ENCODE data around the gene PKDREJ. TPM values are rescaled to one million over a fixed set of nuclear protein-coding genes. Genes with fewer than 3 reads are reported as not detected.
"Not testable (repeated sequence)": the region's sequence is repeated elsewhere in the genome, so short reads cannot be mapped to it uniquely, and the experiment has no call there.

The PKDREJ gene
- polyA plus RNA-seq, 4 donors: 0.22 to 0.49 (median 0.35) TPM

DNA sequence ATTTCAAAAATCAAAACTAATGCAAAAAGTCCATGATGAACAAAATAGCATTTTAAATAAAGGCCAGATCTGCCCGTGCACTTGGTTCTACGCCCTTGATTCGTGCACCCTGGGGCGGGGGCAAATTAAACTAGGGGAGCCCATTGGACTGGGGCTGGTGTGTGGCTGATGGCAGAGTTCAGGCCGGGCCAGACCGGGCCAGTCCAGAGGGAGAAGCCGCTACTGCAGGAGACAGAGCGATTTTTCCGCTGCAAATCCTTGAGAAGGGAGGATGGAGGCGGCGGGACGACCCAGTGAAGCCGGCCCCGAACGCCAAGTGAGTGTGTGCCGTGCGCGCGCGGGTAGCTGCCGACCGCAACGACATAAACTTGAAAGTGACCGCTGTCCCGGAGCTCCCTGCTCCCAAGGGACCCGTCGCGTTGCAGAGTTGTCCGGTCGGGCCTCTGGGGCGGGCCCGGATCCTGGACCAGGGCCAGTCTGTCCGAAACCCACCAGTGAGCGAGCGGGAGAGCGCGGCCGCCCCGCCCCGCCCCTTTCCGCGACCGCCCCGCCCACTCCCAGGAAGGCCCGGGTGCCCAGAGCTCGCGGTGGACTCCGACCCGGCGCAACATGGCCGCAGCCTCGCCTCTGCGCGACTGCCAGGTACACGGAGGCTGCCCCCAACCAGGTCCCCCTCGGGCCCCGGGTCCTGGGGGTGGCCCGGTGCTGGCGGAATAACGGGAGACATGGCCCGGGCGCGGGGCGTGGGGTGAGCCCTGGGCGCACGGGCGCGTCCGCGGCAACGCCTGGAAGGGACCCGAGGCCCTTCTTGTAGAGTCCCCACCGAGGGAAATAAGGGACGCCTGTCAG lies 4.5 kb upstream of the PKDREJ start, which contains the start of gene TTC38:
TSS of gene TTC38 (plus strand) at position 578 of the 849 bp plus-strand sequence. CDS start at position 610, 32 bp downstream.
- DNase-seq (ENCODE audit: low read depth in 4 of 4, low spot score in 3 of 4): peak; percentile 67 to 75 (median 70)

DNA sequence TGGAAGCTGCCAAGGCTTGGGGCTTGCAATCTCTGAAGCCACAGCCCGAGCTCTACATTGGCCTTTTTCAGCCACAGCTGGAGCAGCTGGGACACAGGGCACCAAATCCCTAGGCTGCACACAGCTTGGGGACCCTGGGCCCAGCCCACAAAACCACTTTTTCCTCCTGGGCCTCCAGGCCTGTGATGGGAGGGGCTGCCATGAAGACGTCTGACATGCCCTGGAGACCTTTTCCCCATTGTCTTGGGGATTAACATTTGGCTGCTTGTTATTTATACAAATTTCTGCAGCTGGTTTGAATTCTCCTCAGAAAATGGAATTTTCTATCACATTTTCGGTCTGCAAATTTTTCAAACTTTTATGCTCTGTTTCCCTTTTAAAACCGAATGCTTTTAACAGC lies 2.5 kb upstream of the PKDREJ start:
- not testable (repeated sequence) for DNase-seq (ENCODE audit: low read depth in 4 of 4, low spot score in 3 of 4)

DNA sequence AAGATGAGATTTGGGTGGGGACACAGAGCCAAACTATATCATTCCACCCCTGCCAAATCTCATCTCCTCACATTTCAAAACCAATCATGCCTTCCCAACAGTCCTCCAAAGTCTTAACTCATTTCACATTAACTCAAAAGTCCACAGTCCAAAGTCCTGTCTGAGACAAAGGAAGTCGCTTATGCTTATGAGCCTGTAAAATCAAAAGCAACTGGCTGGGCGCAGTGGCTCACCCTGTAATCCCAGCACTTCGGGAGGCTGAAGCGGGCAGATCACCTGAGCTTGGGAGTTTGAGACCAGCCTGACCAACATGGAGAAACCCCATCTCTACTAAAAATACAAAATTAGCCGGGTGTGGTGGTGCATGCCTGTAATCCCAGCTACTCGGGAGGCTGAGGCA lies 1.4 kb upstream of the PKDREJ start:
- not testable (repeated sequence) for DNase-seq (ENCODE audit: low read depth in 4 of 4, low spot score in 3 of 4)

DNA sequence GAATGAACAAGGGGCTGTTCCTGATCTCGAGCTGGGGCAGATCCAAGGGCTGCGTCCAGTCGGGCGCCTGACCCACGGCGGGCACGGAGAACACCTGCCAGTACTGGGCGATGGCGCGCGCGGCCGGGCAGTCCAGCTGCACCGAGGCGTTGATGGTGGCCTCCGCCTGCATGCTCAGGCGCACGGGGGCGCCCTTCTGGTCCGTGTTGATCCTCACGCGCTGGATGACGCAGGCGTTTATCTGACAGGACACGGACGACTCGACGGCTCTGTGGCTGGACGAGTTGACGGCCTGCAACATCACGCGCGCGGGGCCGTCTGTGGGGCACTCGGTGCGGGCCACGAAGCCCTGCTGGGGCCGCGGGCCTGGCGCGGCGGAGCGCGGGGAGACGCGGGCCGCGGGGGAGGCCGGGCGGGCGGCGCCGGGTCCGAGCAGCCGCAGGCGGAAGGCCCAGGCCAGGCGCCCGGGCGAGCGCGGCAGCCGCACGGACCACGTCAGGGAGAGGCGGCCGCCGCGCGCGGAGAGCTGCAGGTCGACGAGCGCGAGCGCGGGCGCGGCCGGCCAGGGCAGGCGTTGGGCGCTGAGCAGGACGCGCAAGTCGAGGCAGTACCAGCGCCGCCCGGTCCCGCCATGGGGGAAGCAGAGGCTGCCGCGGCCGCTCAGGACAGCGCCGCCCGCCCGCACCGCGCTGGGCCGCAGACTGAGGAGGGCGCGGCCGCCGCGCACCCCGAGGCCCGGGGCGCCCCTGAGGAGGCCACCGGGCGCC lies 511 bp downstream of the PKDREJ start:
- DNase-seq (ENCODE audit: low read depth in 4 of 4, low spot score in 3 of 4): no peak

DNA sequence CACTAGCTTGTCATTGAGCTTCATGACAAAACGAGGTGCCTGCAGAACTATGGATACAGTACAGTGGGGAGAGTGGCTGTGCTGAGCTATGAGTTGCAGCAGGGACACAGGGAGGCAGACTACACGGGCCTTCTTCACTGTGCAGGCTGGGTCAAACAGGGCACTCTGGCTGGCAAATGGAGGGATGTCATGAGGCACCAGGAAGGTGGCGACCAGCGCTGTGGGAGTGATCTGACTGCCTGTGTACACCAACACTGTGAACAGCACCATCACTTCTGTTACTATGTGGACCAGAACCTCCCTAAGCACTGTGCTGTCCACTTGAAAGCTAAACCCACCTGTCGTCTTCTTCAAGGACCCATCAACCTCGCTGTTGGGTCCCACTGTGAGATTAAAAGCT lies 3.1 kb downstream of the PKDREJ start:
- no peak for DNase-seq (ENCODE audit: low read depth in 4 of 4, low spot score in 3 of 4)

DNA sequence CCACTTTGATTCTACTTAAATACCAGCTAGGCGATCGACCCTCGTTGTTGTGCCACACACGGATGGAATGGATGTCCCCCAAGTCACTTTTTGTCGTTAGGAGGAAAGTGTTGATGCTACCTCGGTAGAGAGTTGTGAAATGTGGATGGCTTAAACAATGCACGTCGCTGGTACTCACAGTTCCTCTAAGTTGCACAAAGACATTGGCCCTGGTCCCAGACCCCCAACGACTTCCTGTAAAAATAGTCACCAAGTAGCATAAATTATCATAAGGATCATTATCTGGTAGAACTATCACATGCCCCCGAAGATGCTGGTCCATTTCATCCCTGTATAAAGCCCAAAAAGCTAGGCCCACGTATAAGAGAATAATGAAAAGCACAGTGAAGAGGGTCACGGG lies 3.8 kb downstream of the PKDREJ start:
- no peak for DNase-seq (ENCODE audit: low read depth in 4 of 4, low spot score in 3 of 4)

DNA sequence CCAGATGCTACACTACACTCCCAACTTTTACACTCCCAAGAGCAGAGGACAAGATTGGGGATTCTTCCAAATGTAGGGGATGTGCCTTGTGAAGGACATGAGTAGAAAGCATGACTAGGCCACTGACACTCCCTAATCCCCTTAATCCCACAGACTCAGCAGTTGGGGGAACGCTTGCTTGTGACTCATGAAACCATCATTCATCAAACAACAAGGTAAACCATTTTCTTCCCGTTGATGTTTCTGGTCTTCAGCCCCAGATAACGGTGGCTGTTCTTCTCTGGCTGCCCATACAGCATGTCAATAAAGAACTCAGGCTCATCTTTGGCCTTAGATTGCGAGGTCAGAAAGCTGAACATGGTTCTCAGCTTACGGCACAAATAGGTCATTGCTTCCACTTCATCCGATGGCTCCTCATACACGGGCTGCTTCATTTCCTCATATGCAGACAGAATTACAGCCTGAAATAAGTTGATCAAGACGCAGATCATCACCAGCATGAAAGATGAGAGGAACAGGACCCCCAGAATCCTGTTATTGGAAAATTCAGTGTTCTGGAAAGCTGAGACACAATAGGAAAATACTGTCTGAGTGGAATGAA lies 6.7 kb downstream of the PKDREJ start:
- no peak for DNase-seq (ENCODE audit: low read depth in 4 of 4, low spot score in 3 of 4)

DNA sequence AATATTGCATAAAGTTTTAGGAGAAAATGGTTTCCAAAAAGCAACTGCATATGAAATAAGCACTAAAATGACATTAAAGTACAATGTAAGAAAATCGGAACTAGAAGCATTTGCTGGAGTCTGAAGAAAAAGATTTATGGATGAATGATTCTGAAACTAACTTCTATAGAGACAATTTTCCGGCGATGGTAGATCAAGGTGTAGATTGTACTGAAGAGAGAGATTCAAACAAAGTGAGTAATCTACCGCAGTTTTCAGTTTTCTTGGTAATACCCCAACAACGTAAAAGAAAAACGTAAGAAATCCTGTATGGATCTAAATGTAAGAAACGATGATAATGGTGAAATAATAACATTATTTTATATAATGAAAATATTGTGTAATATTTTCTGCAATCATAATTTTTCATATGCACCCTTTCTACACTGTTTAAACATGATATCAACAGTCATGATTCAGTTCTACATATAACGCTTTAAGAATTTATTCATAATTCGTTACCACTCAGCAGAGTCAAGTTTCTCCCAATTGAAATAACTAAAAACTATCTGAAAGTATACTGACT lies 11.2 kb downstream of the PKDREJ start:
- no peak for DNase-seq (ENCODE audit: low read depth in 4 of 4, low spot score in 3 of 4)

GRCh38 chr22:46251266-46251665 lies 11.9 kb downstream of the PKDREJ start:
- DNase-seq (ENCODE audit: low read depth in 4 of 4, low spot score in 3 of 4): no peak

DNA sequence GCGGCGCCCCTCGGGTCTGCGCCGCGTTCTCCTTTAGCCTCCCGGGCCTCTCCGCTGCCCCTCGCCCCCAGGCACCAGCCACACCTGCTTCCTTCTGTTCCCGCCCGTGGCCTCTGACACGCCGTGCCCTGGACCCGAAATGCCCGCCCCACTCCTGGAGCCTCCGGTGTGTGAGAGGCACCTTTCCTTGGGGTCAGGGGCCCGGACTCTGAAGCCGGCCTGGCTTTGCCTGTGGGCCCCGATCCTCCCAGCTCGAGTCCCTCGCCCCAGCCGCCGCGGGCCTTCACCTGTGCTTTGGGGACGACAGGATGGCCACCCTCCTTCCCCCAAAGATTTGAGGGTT lies 12.4 kb downstream of the PKDREJ start:
- DNase-seq (ENCODE audit: low read depth in 4 of 4, low spot score in 3 of 4): no peak

DNA sequence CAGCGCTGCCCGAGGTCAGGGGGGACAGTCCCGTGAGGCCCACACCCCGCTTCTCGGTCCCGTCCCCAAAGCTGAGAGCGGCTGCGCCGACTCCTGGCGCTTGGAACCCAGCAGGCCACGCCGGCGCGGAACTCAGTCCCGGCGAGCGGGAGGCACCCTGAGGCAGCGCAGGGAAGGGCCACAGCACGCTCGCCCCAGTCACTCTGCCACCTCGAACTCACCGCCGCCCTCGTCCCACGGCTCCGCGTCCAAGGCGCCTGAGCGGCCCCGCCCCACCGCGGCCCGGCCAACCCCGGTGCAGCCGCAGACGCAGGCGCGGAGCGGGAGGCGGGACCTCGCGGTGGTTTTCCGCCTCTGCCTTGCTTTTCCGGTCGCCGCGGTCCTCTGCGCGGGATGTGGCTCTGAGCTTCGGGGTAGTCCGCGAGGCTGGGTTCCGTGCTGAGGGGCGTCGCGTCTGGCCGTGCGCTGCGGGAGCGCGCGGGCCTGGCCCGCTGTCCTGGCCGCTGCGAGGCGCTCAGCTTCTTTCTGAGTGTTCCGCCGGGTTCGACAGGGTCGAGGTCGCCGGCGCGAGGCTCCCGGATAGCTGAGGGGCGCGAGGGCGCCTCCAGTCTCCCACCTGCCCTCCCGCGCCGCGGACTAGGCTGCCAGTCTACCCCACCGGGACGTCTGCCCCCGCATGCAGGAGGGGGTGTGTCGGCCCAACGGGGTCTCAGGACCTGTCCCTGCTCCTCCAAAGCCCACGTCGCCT lies 12.9 kb downstream of the PKDREJ start, which contains the start of gene CDPF1:
TSS of gene CDPF1 (minus strand) at position 259 of the 748 bp plus-strand sequence. CDS start 2,009 bp downstream, outside the sequence.
- peak; percentile 70 to 77 (median 72) for DNase-seq (ENCODE audit: low read depth in 4 of 4, low spot score in 3 of 4)

GRCh38 chr22:46247443-46247975 lies 15.6 kb downstream of the PKDREJ start:
- no peak for DNase-seq (ENCODE audit: low read depth in 4 of 4, low spot score in 3 of 4)

DNA sequence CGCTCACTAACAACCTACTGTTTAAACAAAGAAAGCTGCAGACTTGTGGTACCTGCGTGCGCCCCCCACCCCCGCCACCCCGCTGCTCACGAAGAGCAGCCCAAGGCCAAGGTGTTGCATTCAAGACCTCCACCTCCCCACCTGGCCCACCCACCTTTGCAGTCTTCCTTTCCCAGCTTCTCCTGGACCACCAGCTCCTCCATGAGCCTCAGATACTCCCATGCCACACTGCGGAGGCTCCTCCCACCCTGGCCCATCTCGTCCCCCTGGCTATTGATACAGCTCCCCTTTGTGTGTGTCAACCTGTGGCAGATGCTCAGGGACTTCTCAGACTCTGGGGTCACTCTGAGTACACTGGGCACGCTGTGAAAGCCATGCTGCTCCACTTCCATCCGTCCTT lies 17.0 kb downstream of the PKDREJ start:
- DNase-seq (ENCODE audit: low read depth in 4 of 4, low spot score in 3 of 4): no peak

DNA sequence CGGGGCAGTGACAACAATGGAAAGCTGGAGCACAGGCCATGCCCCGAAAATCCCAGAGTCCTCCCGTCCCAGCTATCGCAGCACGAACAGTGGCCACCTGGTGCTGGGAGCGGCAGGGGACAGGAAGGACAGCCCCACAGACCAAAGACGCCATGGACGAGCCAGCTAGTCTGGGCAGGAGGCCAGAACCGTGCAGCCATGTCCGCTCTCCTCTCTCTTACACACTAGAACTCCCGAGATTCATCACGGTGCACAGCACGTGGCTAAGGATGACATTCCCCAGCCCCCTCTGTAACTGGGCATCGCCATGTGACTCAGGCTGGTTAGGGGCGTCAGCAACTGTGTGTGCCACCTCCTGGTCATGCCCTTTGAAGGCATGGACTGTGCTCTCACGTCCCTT lies 17.6 kb downstream of the PKDREJ start:
- DNase-seq (ENCODE audit: low read depth in 4 of 4, low spot score in 3 of 4): no peak

- no peak for DNase-seq (ENCODE audit: low read depth in 4 of 4, low spot score in 3 of 4)
Observed at GRCh38 chr22:46244771-46245170, 18.4 kb downstream of the PKDREJ start.

GRCh38 chr22:46242076-46242475 lies 21.1 kb downstream of the PKDREJ start:
- no peak for DNase-seq (ENCODE audit: low read depth in 4 of 4, low spot score in 3 of 4)

GRCh38 chr22:46241396-46242007 lies 21.6 kb downstream of the PKDREJ start:
- DNase-seq (ENCODE audit: low read depth in 4 of 4, low spot score in 3 of 4): no peak

GRCh38 chr22:46240907-46241306 lies 22.2 kb downstream of the PKDREJ start:
- no peak for DNase-seq (ENCODE audit: low read depth in 4 of 4, low spot score in 3 of 4)

GRCh38 chr22:46240506-46240905 lies 22.6 kb downstream of the PKDREJ start:
- no peak for DNase-seq (ENCODE audit: low read depth in 4 of 4, low spot score in 3 of 4)

- no peak for DNase-seq (ENCODE audit: low read depth in 4 of 4, low spot score in 3 of 4)
Observed at GRCh38 chr22:46240073-46240472, 23.1 kb downstream of the PKDREJ start.
